Ovary (tissue), 3 donors: ENCODE data around the gene KCNJ13.

Source experiments
- EP300 ChIP-seq: sonication (generic); formaldehyde crosslinking; IDR thresholded peaks from one replicate; pipeline ENCODE4 v1.6.1; 2017; ENCODE audit warnings: antibody characterized with exemption
- POLR2A ChIP-seq: fragments of 450-650 bp; IDR thresholded peaks from one replicate; pipeline ENCODE4 v1.6.1; 2017; ENCODE audit warnings: antibody characterized with exemption, mild to moderate bottlenecking, moderate library complexity
- TF ChIP-seq, protein P1 (sequence below), 3 donors: fragments of 450-650 bp in 2 of 3; fragments of 200-600 bp in 1 of 3; IDR thresholded peaks; one replicate each; pipeline versions ENCODE4 v1.5.1 to v1.8.0; 2016 to 2022; ENCODE audit warnings: antibody characterized with exemption in 3 of 3, mild to moderate bottlenecking in 1 of 3
- donor health status: DM: no; HTN: no; CAD: no.

DNA sequence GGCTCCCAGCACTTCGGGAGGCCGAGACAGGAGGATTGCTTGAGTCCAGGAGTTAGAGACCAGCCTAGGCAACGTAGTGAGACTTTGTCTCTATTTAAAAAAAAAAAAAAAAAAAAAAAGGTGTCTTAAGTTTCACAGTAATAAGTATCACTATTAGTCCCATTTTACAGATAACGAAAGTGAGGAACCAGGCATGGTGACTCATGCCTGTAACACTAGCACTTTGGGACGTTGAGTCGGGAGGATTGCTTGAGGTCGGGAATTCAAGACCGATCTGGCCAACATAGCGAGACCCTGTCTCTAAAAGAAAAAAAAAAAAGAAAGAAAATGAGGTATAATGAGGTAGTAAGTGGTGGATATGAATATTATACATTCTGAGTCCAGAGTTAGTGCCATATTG lies 2.5 kb downstream of the KCNJ13 start:
- TF ChIP-seq, protein P1, sequence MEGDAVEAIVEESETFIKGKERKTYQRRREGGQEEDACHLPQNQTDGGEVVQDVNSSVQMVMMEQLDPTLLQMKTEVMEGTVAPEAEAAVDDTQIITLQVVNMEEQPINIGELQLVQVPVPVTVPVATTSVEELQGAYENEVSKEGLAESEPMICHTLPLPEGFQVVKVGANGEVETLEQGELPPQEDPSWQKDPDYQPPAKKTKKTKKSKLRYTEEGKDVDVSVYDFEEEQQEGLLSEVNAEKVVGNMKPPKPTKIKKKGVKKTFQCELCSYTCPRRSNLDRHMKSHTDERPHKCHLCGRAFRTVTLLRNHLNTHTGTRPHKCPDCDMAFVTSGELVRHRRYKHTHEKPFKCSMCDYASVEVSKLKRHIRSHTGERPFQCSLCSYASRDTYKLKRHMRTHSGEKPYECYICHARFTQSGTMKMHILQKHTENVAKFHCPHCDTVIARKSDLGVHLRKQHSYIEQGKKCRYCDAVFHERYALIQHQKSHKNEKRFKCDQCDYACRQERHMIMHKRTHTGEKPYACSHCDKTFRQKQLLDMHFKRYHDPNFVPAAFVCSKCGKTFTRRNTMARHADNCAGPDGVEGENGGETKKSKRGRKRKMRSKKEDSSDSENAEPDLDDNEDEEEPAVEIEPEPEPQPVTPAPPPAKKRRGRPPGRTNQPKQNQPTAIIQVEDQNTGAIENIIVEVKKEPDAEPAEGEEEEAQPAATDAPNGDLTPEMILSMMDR (IDR thresholded peaks at IDR 0.05), result no peak
- TF ChIP-seq POLR2A (no peak), EP300 (no peak)
